HG02588 (cell line): ENCODE results near the gene COL24A1.
"Not testable (repeated sequence)": the region's sequence is repeated elsewhere in the genome, so short reads cannot be mapped to it uniquely, and the experiment has no call there.

ENCODE experiments used
- ATAC-seq: cut with Tn5 transposase; IDR thresholded peaks from one replicate; pipeline ENCODE4 v1.9.1; 2021; ENCODE audit warnings: mild to moderate bottlenecking, moderate library complexity; ENCODE audit not compliant: unreplicated experiment

COL24A1 gene

DNA sequence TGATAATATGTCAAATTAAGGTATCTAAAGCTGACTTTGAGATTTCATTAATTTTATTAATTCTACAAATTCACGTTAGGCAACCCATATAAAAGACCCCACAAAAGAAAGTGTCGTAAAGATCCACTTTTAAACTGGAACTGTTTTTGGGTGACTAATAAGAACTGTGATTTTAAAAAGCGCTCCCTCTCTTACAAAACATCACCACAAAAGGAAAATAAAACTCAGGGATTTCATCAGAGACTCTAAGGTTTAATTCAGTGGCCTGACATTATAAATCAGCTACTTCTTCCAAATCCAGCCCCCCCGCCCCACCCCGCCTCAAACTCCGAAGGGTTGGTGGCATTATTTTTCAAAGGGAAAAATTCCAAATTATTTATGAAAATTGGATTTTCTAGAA lies 2.7 kb downstream of the COL24A1 start:
- ATAC-seq, result no peak

DNA sequence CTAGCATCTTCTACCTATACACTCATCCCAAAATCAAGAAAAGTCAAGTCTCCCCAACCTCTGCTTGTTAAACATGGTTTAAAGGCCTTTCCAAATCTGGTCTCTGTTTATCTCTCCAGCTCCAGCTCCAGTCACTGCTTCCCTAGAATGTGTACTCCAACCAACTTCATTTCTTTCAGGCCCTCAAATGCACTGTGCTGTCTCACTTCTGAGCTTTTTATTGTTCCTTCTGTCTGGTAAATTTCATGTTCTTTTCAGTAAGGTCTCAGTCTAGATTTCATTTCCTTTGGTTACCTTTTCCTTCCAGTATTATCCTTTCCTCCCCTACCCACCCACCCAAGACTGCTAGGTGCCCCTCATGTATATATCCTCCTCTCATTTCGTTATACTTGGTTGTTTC lies 3.7 kb downstream of the COL24A1 start:
- ATAC-seq, result no peak

DNA sequence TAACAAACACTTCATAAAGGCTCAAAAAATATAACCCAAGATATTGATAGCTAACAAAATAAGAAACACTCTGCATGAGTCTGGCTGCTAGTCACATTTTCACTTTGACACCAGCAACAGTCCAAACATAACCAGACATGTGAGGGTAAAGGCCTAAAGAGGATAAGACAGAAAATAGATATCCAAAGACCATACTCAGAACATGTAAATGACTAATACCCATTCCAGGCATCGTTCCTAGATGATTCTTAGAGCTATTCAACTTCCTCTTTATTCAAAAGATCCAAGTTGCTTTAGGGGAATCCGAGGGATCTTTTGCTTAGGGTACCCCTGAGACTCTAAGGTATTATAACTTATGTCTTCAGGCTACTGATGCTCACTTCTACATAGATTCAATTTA lies 5.1 kb downstream of the COL24A1 start:
- no peak for ATAC-seq

- ATAC-seq, result no peak
Measured at GRCh38 chr1:86150553-86151055, 6.0 kb downstream of the COL24A1 start.

DNA sequence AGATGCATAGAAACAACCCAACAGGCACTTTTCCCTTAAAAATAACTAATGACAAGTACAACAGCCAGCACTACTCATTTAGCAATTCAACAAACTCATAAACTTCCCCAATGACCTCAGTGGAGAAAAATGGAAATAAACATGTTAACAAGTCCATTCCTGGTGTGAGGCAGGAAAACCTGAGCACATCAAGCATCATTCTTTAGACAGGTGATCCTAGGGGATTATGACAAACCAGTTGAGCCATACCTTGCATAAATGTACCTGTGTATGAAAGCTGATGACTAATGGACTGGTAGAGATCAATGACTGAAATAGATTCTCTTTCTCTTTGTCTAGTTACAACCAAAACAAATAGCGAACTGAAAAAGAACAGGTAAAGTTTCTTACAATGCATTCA lies 7.0 kb downstream of the COL24A1 start:
- ATAC-seq, result no peak

- ATAC-seq, result no peak
Measured at GRCh38 chr1:86147755-86148154, 8.8 kb downstream of the COL24A1 start.

DNA sequence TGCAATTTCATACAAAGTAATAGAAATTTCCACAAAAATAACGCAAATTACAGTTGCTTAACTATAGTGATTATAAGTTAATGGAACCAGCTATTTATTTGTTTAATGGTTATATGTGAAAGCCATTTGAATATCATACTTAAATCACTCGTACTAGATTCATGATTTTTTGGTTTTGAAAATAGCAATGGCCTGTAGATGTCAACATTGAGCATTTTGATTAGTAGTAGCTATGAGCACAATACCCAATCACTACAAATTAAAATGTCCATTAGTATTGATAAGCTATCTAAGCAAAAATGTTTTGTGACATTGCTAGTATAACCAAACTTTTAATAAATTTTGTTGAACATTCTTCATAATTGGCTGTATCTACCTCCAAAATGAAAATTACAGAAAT lies 10.0 kb downstream of the COL24A1 start:
- ATAC-seq, result no peak

DNA sequence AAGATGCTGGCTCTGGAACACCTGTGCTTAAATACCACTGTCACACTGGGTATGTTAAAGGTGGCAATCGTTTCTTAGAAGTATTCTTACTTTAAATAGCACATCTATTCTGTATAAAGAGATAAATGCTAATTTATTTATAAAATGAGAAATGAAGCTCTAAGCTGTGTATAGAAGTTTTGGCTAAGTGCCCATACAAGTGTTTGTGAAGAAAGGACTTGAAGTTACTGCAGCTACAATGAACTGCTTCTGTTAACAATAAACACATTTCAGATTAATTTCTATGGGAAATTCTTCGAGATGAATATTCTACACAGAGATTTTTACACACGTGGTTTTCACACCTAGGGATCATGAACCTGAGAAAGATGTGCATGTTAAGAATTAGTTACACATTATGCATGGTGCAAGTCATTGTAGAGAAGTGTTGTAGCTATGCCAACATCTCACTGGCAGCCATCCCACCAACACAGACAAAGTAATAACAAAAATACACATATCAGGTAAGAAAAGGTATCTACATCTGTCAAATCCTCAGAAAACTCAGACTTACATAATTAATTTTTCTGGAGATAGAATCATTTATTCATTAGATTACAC lies 16.2 kb downstream of the COL24A1 start:
- ATAC-seq, result no peak

DNA sequence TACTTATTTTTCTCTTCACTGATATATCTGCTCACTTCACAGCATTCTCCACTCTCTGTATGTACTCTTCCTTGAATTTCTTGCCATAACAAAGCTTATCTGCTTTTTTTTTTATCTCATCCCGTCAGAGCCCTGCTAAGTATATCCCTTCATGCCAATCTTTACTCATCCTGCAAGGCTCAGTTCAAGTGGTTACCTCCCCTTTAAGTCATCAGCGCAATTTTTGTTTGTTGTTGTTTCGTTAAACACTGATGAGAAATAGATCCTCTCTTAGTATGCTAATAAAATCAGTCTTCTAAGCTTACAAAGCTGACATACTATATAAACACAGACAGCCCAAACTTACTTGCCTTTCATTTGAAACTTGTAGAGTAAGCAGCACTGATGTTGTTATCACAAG lies 17.8 kb downstream of the COL24A1 start:
- ATAC-seq, result no peak

DNA sequence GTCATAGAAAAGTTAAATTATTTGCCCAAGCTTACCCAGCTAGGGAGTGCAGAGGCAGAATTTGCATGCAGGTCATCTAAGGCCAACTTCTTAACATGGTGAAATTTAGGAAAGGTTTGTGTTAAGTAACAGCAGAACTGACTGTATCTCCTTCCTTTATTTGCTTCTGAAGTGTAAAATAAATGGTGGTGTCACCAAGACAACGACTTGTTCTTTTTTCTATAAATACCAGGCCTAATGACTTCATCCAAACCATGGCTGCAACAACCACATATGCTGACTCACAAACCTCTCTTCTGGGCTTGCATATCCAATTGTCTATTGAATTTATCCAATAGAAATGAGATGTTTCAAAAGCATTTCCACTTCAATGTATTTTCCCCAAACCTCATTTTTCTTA lies 19.1 kb downstream of the COL24A1 start:
- ATAC-seq, result no peak

- ATAC-seq, result no peak
Measured at GRCh38 chr1:86119214-86119764, 37.3 kb downstream of the COL24A1 start.

DNA sequence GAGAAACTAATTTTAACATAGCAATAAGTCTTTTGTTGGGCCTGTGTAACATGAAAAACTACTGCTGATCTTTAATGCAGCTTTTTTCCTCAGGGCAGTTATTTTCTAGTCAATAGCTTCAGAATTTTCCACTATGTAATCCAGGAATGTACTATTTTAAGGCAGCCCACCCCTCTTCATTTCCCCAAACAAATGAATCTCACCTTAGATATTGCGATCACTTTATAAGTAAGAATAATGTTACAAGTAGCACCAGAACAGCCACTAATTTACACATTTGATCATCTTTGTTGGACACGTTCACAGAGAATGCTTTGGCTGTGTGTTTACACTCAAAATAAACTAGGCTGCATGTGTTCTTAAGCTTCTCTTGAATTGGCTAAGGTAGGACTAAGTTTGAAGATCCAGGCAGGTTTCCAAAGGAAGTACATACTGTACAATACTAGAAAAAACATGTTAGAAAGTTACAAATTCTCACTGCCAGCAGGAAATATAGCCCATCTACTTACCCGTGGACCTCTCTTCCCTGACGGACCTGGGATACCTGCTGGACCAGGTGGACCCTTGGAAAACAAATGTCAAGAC lies 41.7 kb downstream of the COL24A1 start:
- ATAC-seq, result no peak

- ATAC-seq, result no peak
Measured at GRCh38 chr1:86114236-86114635, 42.3 kb downstream of the COL24A1 start.

DNA sequence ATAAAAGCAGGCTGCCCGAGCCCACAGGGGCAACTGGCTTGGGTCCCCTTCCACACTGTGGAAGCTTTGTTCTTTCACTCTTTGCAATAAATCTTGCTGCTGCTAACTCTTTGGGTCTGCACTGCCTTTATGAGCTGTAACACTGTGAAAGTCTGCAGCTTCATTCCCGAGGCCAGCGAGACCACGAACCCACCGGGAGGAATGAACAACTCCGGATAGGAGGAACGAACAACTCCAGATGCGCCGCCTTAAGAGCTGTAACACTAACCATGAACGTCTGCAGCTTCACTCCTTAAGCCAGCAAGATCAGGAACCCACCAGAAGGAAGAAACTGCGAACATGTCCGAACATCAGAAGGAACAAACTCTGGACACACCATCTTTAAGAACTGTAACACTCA lies 45.0 kb downstream of the COL24A1 start:
- ATAC-seq, result not testable (repeated sequence)

DNA sequence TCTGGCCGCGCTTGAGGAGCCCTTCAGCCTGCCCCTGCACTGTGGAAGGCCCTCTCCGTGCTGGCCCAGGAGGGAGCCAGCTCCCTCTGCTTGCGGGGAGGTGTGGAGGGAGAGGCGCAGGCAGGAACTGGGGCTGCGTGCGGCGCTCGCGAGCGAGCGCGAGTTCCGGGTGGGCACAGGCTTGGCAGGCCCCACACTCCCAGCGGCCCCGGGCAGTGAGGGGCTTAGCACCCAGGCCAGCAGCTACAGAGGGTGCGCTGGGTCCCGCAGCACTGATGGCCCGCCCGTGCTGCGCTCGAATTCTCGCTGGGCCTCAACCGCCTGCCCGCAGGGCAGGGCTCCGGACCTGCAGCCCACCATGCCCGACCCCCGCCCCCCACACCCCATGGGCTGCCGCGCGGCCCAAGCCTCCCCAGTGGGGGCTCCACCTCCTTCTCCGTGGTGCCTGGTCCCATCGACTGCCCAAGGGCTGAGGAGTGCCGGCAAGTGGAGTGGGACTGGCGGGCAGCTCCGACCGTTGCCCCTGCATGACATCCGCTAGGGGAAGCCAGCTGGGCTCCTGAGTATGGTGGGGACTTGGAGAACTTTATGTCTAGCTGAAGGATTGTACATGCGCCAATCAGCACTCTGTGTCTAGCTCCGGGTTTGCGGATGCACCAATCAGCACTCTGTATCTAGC lies 46.0 kb downstream of the COL24A1 start:
- no peak for ATAC-seq

DNA sequence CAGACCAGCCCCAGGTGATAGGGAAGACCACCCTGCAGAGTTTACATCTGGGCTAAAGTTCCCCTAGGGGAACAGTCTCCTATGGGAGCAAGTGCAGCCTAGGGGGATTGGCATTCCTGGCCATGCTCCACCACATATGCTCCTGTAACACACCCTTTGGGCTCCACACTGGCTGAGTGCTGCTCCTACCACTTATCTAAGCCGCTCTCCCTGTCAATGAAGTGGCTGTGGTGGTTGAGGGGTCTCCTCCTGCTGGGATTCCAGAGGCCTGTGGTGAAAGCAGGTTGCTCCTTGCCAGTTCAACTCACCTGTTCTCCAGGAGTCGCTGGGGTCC lies 51.1 kb downstream of the COL24A1 start:
- no peak for ATAC-seq

DNA sequence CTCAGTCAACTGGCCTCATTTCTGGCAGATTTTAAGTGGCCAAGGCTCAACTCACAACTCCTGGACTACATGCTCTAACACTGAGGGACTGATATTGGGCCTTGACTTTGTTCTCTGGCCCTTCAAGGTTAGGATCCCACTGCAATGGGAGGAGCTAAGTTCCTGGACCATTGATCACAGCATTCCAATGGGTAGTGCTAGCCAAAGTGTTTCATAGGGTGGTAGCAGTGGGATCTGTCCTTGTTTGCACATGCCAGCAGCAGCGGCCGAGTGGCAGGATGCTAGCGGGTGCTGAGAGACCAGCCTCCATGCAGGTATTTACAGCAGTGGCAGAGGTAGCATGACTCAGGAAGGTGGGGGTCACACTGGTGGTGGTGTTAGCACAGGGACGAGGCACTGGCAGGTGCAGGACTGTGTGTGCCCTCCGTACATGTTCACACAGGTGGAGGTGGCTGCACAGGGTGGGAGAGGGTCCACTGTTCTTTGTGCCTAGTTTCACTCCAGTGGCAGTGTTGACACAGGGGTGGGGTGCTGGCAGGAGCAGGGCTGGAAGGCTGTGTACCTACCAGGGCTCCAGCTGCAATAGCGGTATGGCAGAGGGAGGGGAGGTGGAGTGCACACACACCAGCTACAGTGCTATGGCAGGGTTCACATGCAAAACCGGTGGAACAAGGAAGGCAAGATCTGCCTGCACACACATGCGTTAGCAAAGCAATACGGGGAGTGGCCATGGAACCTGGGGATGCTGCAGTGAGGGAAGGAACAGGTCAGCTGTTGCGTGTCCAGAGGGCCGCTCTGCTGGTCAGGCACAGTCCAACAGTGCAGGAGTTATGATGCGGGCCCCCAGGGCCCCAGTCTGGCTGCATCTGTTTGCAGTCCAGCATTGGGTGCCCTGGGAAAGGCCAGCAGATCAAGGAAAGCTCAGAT lies 51.7 kb downstream of the COL24A1 start:
- no peak for ATAC-seq

GRCh38 chr1:86101616-86102015 lies 55.0 kb downstream of the COL24A1 start:
- no peak for ATAC-seq

DNA sequence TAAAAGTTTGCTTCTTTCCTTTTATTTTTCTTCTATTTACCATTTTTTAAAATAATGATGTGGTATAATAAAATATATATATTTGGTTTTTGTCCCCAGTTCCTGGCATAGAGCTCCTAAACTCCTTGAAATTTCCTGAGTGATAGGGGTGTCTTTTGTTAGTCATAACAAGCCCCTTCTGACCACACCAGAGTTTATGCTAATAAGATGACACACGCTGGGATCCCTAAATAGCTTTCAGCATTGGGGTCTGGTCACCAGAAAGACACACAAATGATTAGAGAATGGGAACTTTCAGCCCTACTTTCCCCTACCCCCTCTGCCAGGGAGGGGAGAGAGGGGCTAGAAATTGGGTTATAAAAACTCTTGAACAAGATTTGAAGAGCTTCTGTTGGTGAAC lies 56.2 kb downstream of the COL24A1 start:
- ATAC-seq, result no peak

DNA sequence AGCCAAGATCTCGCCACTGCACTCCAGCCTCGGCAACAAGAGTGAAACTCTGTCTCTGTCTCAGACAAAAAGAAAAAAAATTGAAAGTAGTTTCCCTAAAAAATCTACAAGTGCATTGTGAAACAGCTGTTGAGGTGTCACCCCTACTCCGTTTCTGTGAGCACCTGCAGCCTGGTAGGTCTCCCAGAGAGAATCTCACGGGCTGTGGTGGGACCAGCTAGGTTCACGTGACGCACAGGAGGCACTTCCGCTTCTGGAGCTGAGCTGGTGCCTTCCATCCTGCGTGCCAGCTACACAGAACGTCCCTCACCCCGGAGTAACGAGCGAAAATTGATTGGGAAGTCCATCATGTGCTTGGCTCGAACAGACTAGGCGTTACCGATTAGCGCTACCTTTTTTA lies 66.8 kb downstream of the COL24A1 start:
- ATAC-seq, result no peak

GRCh38 chr1:86085741-86086409 lies 70.7 kb downstream of the COL24A1 start:
- ATAC-seq, result peak; percentile 45
